NCI-H82 treated with DMSO at 0.1 percent for 48 hours (cell line): ENCODE results near the gene DHTKD1.

Experiments used
- DNase-seq: peaks from one replicate; lab custom pipeline; 2025; ENCODE audit not compliant: unreplicated experiment; lab: John Stamatoyannopoulos, UW

DHTKD1 gene

GRCh38 chr10:12068449-12069269 lies at the start of gene DHTKD1:
Gene DHTKD1 (plus strand): TSS chr10:12068954. CDS start chr10:12069034, 80 bp downstream.
- peak; percentile 84 for DNase-seq

- no peak for DNase-seq
Observed at GRCh38 chr10:12019283-12019971, 49.3 kb upstream of the DHTKD1 start.

- no peak for DNase-seq
Observed at GRCh38 chr10:12020574-12020973, 48.2 kb upstream of the DHTKD1 start.

- DNase-seq: no peak
Observed at GRCh38 chr10:12022580-12023257, 46.0 kb upstream of the DHTKD1 start.

GRCh38 chr10:12025591-12025990 lies 43.2 kb upstream of the DHTKD1 start:
- no peak for DNase-seq

- no peak for DNase-seq
Observed at GRCh38 chr10:12027539-12027938, 41.2 kb upstream of the DHTKD1 start.

GRCh38 chr10:12031404-12031803 lies 37.4 kb upstream of the DHTKD1 start:
- DNase-seq: no peak

GRCh38 chr10:12036073-12036655 lies 32.6 kb upstream of the DHTKD1 start:
- no peak for DNase-seq

- no peak for DNase-seq
Observed at GRCh38 chr10:12041766-12042408, 26.9 kb upstream of the DHTKD1 start.

- DNase-seq: no peak
Observed at GRCh38 chr10:12042409-12042796, 26.4 kb upstream of the DHTKD1 start.

GRCh38 chr10:12042797-12043651 lies 25.7 kb upstream of the DHTKD1 start, which contains the start of gene UPF2:
Gene UPF2 (minus strand): TSS chr10:12042809. CDS start chr10:12035423, 7,386 bp downstream.
- DNase-seq: peak; percentile 90

GRCh38 chr10:12045596-12045995 lies 23.2 kb upstream of the DHTKD1 start:
- DNase-seq: no peak

GRCh38 chr10:12048547-12048946 lies 20.2 kb upstream of the DHTKD1 start:
- DNase-seq: no peak

GRCh38 chr10:12050528-12050927 lies 18.2 kb upstream of the DHTKD1 start:
- no peak for DNase-seq

GRCh38 chr10:12051241-12051640 lies 17.5 kb upstream of the DHTKD1 start:
- DNase-seq: no peak

GRCh38 chr10:12055732-12056131 lies 13.0 kb upstream of the DHTKD1 start:
- no peak for DNase-seq

GRCh38 chr10:12056748-12057147 lies 12.0 kb upstream of the DHTKD1 start:
- DNase-seq: no peak

GRCh38 chr10:12061124-12061523 lies 7.6 kb upstream of the DHTKD1 start:
- DNase-seq: peak; percentile 51

- no peak for DNase-seq
Observed at GRCh38 chr10:12062754-12063482, 5.8 kb upstream of the DHTKD1 start.
